ENCODE results near the gene ZSCAN10. TPM values are rescaled to one million over a fixed set of nuclear protein-coding genes. Genes with fewer than 3 reads are reported as not detected.

Gene ZSCAN10
- total RNA-seq, 1 experiment from 2014 or later: 0.76 TPM

DNA sequence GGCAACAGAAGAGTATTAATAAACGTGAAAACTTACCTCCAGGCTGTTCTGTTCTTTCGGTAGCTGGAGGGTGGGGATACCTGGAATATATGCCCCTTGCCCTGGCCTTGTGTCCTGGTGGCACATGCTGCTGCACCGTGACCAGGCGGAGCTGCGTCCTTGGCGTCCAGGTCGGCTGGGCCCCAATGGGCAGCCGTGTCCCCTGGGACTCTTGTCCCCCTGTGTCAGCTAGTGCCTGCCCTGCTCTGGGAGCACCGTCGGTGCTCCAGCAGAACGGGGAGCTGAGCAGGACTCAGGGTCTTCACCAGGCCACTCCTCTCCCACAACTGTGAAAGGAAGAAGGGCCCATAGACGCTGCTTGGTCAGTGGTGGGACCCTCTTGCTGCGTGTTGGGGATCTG is 43.7 kb upstream of the ZSCAN10 start:
- intact Hi-C loops (cut with micrococcal nuclease): no loop called here
- Histone ChIP-seq H3K27ac (ENCODE audit: low read depth, low read length) (no peak overlapping the region), H3K27me3 (ENCODE audit: insufficient read depth, low read length) (no peaks in the 10 kb centered on the region), H3K9ac (ENCODE audit: low read length) (no peak overlapping the region), H3K9me3 (ENCODE audit: control insufficient read depth in 1 of 2, insufficient read depth in 1 of 2, low read depth in 1 of 2, low read length in 2 of 2) (no peaks in the 10 kb centered on the region), H3K4me1 (ENCODE audit: control insufficient read depth in 1 of 2, insufficient read depth in 2 of 2, low read length in 2 of 2) (no peaks in the 10 kb centered on the region), H3K79me2 (ENCODE audit: insufficient read depth, low read length) (no peaks in the 10 kb centered on the region), H4K20me1 (ENCODE audit: insufficient read depth) (no peaks in the 10 kb centered on the region), H2AFZ (ENCODE audit: low read depth, low read length, poor library complexity, severe bottlenecking) (no peak overlapping the region), H3K4me2 (ENCODE audit: low read length) (no peak overlapping the region), H3K4me3 (replicated peaks in 1 of 2; ENCODE audit: low read depth in 1 of 2, low read length in 2 of 2) (no peak overlapping the region), H3K9me2 (ENCODE audit: insufficient read depth) (no peaks in the 10 kb centered on the region), H3K36me3 (ENCODE audit: control insufficient read depth in 1 of 2, insufficient read depth in 2 of 2, low read length in 2 of 2) (peaks cover 0 to 3% of the 10 kb centered on the region in 2 experiments; a peak in 1 of 4 replicates)
- POLR2A ChIA-PET: interaction anchor here (1.3 kb wide), 1 partner anchor 8 kb away, joined by 6 read pairs; the partner anchor contains the start of gene ZNF213
- ATAC-seq (no peak), DNase-seq (ENCODE audit: low read depth, low spot score) (no peak)
- RAD21 ChIA-PET (ENCODE audit: low non-redundant PET in 1 of 2, low total read pairs in 2 of 2, uncharacterized antibody in 2 of 2, unreplicated experiment in 2 of 2): no interaction called here
- CTCF ChIA-PET: no interaction called here
- TF ChIP-seq CEBPB (IDR thresholded peaks at IDR 0.05; ENCODE audit: low read depth) (no peak), JUND (IDR thresholded peaks at IDR 0.05) (no peak), TCF7L2 (IDR thresholded peaks at IDR 0.05; ENCODE audit: borderline replicate concordance, extremely low read depth, insufficient read depth, insufficient read length) (no peak), RAD21 (IDR thresholded peaks at IDR 0.05; ENCODE audit: low read depth) (no peak), POLR2AphosphoS5 (IDR thresholded peaks at IDR 0.05; ENCODE audit: low read depth, low read length) (no peak), POLR2A (IDR thresholded peaks at IDR 0.05; ENCODE audit: borderline replicate concordance, extremely low read depth, insufficient read depth, insufficient read length) (no peak), ELF1 (IDR thresholded peaks at IDR 0.05; ENCODE audit: borderline replicate concordance, low read depth) (no peak), SRF (IDR thresholded peaks at IDR 0.05; ENCODE audit: low read depth) (no peak), FOSL1 (IDR thresholded peaks at IDR 0.05; ENCODE audit: low read depth) (no peak), EGR1 (IDR thresholded peaks at IDR 0.05; ENCODE audit: low read depth) (no peak), EZH2phosphoT487 (IDR thresholded peaks at IDR 0.05; ENCODE audit: borderline replicate concordance) (no peak), ZNF274 (IDR thresholded peaks at IDR 0.05; ENCODE audit: low read depth, low read length) (no peak), SP1 (IDR thresholded peaks at IDR 0.05; ENCODE audit: low read depth) (no peak), ZFX (IDR thresholded peaks at IDR 0.05) (no peak), CBX3 (IDR thresholded peaks at IDR 0.05; ENCODE audit: low read depth) (no peak)
- TF ChIP-seq, protein P1, sequence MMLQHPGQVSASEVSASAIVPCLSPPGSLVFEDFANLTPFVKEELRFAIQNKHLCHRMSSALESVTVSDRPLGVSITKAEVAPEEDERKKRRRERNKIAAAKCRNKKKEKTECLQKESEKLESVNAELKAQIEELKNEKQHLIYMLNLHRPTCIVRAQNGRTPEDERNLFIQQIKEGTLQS (IDR thresholded peaks at IDR 0.05): no peak
- TF ChIP-seq, protein P2, sequence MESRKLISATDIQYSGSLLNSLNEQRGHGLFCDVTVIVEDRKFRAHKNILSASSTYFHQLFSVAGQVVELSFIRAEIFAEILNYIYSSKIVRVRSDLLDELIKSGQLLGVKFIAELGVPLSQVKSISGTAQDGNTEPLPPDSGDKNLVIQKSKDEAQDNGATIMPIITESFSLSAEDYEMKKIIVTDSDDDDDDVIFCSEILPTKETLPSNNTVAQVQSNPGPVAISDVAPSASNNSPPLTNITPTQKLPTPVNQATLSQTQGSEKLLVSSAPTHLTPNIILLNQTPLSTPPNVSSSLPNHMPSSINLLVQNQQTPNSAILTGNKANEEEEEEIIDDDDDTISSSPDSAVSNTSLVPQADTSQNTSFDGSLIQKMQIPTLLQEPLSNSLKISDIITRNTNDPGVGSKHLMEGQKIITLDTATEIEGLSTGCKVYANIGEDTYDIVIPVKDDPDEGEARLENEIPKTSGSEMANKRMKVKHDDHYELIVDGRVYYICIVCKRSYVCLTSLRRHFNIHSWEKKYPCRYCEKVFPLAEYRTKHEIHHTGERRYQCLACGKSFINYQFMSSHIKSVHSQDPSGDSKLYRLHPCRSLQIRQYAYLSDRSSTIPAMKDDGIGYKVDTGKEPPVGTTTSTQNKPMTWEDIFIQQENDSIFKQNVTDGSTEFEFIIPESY (IDR thresholded peaks at IDR 0.05; ENCODE audit: extremely low read depth, insufficient replicate concordance, low read length): no peak
- TF ChIP-seq, protein P3, sequence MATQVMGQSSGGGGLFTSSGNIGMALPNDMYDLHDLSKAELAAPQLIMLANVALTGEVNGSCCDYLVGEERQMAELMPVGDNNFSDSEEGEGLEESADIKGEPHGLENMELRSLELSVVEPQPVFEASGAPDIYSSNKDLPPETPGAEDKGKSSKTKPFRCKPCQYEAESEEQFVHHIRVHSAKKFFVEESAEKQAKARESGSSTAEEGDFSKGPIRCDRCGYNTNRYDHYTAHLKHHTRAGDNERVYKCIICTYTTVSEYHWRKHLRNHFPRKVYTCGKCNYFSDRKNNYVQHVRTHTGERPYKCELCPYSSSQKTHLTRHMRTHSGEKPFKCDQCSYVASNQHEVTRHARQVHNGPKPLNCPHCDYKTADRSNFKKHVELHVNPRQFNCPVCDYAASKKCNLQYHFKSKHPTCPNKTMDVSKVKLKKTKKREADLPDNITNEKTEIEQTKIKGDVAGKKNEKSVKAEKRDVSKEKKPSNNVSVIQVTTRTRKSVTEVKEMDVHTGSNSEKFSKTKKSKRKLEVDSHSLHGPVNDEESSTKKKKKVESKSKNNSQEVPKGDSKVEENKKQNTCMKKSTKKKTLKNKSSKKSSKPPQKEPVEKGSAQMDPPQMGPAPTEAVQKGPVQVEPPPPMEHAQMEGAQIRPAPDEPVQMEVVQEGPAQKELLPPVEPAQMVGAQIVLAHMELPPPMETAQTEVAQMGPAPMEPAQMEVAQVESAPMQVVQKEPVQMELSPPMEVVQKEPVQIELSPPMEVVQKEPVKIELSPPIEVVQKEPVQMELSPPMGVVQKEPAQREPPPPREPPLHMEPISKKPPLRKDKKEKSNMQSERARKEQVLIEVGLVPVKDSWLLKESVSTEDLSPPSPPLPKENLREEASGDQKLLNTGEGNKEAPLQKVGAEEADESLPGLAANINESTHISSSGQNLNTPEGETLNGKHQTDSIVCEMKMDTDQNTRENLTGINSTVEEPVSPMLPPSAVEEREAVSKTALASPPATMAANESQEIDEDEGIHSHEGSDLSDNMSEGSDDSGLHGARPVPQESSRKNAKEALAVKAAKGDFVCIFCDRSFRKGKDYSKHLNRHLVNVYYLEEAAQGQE (IDR thresholded peaks at IDR 0.05; ENCODE audit: low read depth): no peak
- TF ChIP-seq, protein P4, sequence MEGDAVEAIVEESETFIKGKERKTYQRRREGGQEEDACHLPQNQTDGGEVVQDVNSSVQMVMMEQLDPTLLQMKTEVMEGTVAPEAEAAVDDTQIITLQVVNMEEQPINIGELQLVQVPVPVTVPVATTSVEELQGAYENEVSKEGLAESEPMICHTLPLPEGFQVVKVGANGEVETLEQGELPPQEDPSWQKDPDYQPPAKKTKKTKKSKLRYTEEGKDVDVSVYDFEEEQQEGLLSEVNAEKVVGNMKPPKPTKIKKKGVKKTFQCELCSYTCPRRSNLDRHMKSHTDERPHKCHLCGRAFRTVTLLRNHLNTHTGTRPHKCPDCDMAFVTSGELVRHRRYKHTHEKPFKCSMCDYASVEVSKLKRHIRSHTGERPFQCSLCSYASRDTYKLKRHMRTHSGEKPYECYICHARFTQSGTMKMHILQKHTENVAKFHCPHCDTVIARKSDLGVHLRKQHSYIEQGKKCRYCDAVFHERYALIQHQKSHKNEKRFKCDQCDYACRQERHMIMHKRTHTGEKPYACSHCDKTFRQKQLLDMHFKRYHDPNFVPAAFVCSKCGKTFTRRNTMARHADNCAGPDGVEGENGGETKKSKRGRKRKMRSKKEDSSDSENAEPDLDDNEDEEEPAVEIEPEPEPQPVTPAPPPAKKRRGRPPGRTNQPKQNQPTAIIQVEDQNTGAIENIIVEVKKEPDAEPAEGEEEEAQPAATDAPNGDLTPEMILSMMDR (IDR thresholded peaks at IDR 0.05 in 2 of 3, conservative IDR thresholded peaks at IDR 0.05 in 1 of 3; ENCODE audit: borderline replicate concordance in 1 of 3, insufficient read depth in 1 of 3, low read depth in 2 of 3, low read length in 2 of 3): no peak
- TF ChIP-seq, protein P5, sequence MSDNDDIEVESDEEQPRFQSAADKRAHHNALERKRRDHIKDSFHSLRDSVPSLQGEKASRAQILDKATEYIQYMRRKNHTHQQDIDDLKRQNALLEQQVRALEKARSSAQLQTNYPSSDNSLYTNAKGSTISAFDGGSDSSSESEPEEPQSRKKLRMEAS (IDR thresholded peaks at IDR 0.05): no peak
- no TSS peak for BruUV-seq (replicated peaks)

Measured in HCT116 (cell line).